Esophagus (tissue), 2 donors: Measurements from ENCODE around the gene ST6GALNAC2. TPM values are rescaled to one million over a fixed set of nuclear protein-coding genes. Genes with fewer than 3 reads are reported as not detected.

Experiments used
- H3K27ac ChIP-seq, 2 donors: one replicate each; pipeline ENCODE4 v1.5.1; 2013; ENCODE audit warnings: low read depth in 2 of 2, mild to moderate bottlenecking in 2 of 2, inconsistent platforms in 1 of 2, low read length in 1 of 2, moderate library complexity in 1 of 2
- H3K27me3 ChIP-seq, 2 donors: one replicate each; pipeline ENCODE4 v1.6.1; 2013; ENCODE audit warnings: low read length in 2 of 2, control low read depth in 1 of 2, mild to moderate bottlenecking in 1 of 2; ENCODE audit not compliant: insufficient read depth in 2 of 2, control insufficient read depth in 1 of 2
- H3K36me3 ChIP-seq, 2 donors: one replicate each; pipeline ENCODE4 v1.6.1; 2013; ENCODE audit warnings: low read length in 1 of 2; ENCODE audit not compliant: control insufficient read depth in 2 of 2, insufficient read depth in 2 of 2
- H3K4me1 ChIP-seq, 2 donors: one replicate each; pipeline ENCODE4 v1.6.1; 2013; ENCODE audit warnings: low read length in 1 of 2; ENCODE audit not compliant: control insufficient read depth in 2 of 2, insufficient read depth in 2 of 2
- H3K4me3 ChIP-seq, 2 donors: one replicate each; pipeline ENCODE4 v1.5.1; 2013; ENCODE audit warnings: low read length in 2 of 2, mild to moderate bottlenecking in 2 of 2, low read depth in 1 of 2, moderate library complexity in 1 of 2
- H3K9me3 ChIP-seq, 2 donors: one replicate each; pipeline ENCODE4 v1.6.1; 2013; ENCODE audit warnings: mild to moderate bottlenecking in 2 of 2, low read depth in 1 of 2, low read length in 1 of 2, moderate library complexity in 1 of 2; ENCODE audit not compliant: control insufficient read depth in 2 of 2, insufficient read depth in 1 of 2
- WGBS, 2 donors: extraction: QIAGEN DNeasy Blood & Tissue Kit; methylation state at CpG; one replicate each; pipeline ENCODE4 v1.1.7; 2013; 5-methylcytosine and 5-hydroxymethylcytosine counted together
- polyA plus RNA-seq, 2 donors: library from polyadenylated mRNA; stranded (reverse); fragments of 200-250 nt; gene quantifications; one replicate each; pipeline ENCODE4 v1.2.3, GENCODE V29; 2013
- donor health status: healthy with polysubstance abuse.
- donor health status: Bipolar disorder and iron deficiency.

Gene ST6GALNAC2
- polyA plus RNA-seq, 2 donors: 17.5 to 20.2 TPM

GRCh38 chr17:76544546-76545365 lies 40.9 kb downstream of the ST6GALNAC2 start:
- Histone ChIP-seq H3K4me1 (peaks cover 13 to 16% of the 10 kb centered on the region in 2 donors), H3K27me3 (no peaks in the 10 kb centered on the region), H3K36me3 (no peaks in the 10 kb centered on the region), H3K27ac (peak overlapping the region in 1 of 2 donors; percentile 51), H3K9me3 (no peaks in the 10 kb centered on the region), H3K4me3 (no peak overlapping the region)
- 62 to 73% methylated on average over 23 to 24 of the region's 24 CpGs for WGBS, 2 donors

GRCh38 chr17:76543826-76544545 lies 41.7 kb downstream of the ST6GALNAC2 start:
- 58 to 62% methylated on average over 22 of the region's 22 CpGs for WGBS, 2 donors
- Histone ChIP-seq H3K4me1 (peaks cover 14 to 16% of the 10 kb centered on the region in 2 donors), H3K27ac (peak overlapping the region in 1 of 2 donors; percentile 51), H3K36me3 (no peaks in the 10 kb centered on the region), H3K9me3 (no peaks in the 10 kb centered on the region), H3K4me3 (no peak overlapping the region), H3K27me3 (no peaks in the 10 kb centered on the region)

GRCh38 chr17:76543482-76543825 lies 42.2 kb downstream of the ST6GALNAC2 start:
- H3K9me3 ChIP-seq: no peaks in the 10 kb centered on the region
- H3K27ac ChIP-seq: no peak overlapping the region
- peaks cover 14 to 16% of the 10 kb centered on the region in 2 donors for H3K4me1 ChIP-seq
- H3K36me3 ChIP-seq: no peaks in the 10 kb centered on the region
- no peaks in the 10 kb centered on the region for H3K27me3 ChIP-seq
- 86 to 89% methylated on average over 6 of the region's 6 CpGs for WGBS, 2 donors
- no peak overlapping the region for H3K4me3 ChIP-seq

- Histone ChIP-seq H3K36me3 (no peaks in the 10 kb centered on the region), H3K27me3 (no peaks in the 10 kb centered on the region), H3K9me3 (no peaks in the 10 kb centered on the region), H3K4me1 (peaks cover 14 to 16% of the 10 kb centered on the region in 2 donors), H3K27ac (no peak overlapping the region), H3K4me3 (no peak overlapping the region)
- WGBS, 2 donors: 69 to 76% methylated on average over 8 of the region's 8 CpGs
Observed at GRCh38 chr17:76542984-76543383, 42.7 kb downstream of the ST6GALNAC2 start.

DNA sequence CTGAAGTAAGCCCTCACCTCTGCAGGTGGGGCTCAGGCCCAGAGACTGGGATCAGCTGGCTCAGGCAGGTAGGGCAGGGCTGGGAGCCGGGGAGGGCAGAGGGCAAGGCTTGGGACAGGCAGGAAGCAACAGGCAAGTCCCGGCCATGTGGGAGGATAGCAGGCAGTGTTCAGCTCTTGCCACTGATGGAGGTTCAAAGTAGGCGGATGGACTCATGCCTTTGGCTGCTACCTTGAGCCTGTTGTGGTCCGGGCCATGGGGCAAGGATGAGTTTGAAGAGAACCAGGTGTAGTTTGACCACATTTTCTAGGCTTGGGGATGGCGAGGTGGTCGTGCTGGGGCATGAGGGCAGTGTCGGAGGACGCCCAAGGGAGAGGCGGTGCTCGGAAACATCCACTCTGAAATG lies 43.1 kb downstream of the ST6GALNAC2 start:
- Histone ChIP-seq H3K4me1 (peaks cover 14 to 16% of the 10 kb centered on the region in 2 donors), H3K27ac (no peak overlapping the region), H3K36me3 (no peaks in the 10 kb centered on the region), H3K27me3 (no peaks in the 10 kb centered on the region), H3K9me3 (no peaks in the 10 kb centered on the region), H3K4me3 (no peak overlapping the region)
- 74 to 78% methylated on average over 10 of the region's 10 CpGs for WGBS, 2 donors

DNA sequence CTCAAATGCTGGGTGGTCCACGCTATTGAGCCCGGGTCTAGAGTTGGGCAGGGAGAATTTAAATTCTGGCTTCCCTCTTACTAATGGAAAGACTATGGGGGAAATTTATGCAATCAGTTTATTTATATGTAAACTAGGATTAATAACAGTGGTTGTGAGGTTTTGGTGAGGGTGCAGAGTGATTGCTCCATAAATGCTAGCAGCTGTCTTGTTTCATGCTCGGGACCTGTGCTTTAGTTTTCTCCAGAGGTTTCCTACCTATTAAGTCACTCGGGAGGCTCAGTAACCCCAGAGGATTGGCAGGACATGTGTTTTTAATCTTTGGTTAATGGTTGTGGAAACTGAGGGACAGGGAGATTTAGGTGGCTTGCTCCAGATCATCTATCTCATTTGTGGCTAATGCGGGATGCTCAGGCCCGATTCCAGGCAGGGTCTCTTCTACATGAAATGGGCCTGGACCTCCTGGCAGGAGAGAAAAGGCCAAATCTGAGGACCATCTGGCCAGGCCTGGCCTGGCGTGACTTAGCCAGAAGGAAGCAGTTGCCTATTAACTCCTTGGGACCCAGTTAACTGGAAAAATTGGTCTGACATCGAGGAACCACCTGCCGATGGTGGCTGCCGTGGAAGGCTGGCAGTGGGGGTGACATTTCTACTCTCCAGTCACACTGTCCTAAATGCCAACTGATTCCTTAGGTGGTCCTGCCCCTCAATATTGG lies 43.8 kb downstream of the ST6GALNAC2 start:
- Histone ChIP-seq H3K9me3 (no peaks in the 10 kb centered on the region), H3K36me3 (no peaks in the 10 kb centered on the region), H3K27ac (peak overlapping the region in 1 of 2 donors; percentile 45), H3K4me1 (peaks cover 13 to 14% of the 10 kb centered on the region in 2 donors), H3K27me3 (no peaks in the 10 kb centered on the region), H3K4me3 (no peak overlapping the region)
- 84 to 87% methylated on average over 10 of the region's 10 CpGs for WGBS, 2 donors

GRCh38 chr17:76540381-76541300 lies 45.0 kb downstream of the ST6GALNAC2 start:
- Histone ChIP-seq H3K4me3 (peak overlapping the region in 1 of 2 donors; percentile 18), H3K4me1 (peaks cover 4 to 14% of the 10 kb centered on the region in 2 donors), H3K27me3 (no peaks in the 10 kb centered on the region), H3K36me3 (peaks cover 0 to 2% of the 10 kb centered on the region in 2 donors), H3K27ac (peak overlapping the region; percentile 29 to 50), H3K9me3 (no peaks in the 10 kb centered on the region)
- 11 to 15% methylated on average over 25 to 27 of the region's 27 CpGs for WGBS, 2 donors

DNA sequence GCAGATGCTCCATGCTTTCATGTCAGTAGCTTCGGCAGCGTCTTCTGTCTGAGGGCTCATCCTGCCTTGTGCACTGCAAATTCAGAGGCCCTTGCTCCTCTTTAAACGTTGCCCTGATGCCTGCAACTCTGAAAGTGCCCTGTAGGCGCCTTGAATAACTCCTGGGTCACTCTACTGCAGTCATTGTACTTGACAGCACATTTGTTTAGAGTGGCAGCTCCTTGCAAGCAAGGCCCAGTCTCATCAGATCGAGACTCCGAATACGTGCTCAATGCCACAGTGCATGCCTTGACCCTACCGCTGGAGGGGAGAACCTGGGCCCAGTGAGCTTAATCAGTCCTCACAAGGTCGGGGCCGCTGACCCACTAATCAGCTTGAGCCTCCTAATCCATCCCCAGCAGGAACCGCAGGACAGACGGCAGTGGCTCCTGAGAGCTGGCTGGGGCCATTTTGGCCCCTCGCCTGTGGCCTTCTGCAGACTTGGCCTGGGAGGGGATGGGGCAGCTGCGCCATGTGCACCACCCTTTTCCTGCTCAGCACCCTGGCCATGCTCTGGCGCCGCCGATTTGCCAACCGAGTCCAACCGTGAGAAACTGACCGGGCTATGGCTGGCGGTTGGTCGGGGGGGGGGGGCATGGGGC lies 45.9 kb downstream of the ST6GALNAC2 start, which contains the start of gene PRCD:
TSS of gene PRCD (plus strand) at position 414 of the 641 bp plus-strand sequence. CDS start at position 512, 98 bp downstream.
- H3K27ac ChIP-seq: peak within 1 kb of the TSS; percentile 29 to 50
- 75 to 81% methylated on average over 21 to 22 of the region's 22 CpGs for WGBS, 2 donors

More for the DNA sequence above, 45.9 kb downstream of the ST6GALNAC2 start, which contains the start of gene PRCD:
- H3K27me3 ChIP-seq: no peaks in the 10 kb centered on the region
- H3K9me3 ChIP-seq: no peaks in the 10 kb centered on the region
- H3K4me1 ChIP-seq: peaks cover 4 to 15% of the 10 kb centered on the region in 2 donors
- H3K4me3 ChIP-seq: peak within 1 kb of the TSS in 1 of 2 donors; percentile 18
- H3K36me3 ChIP-seq: peaks cover 0 to 2% of the 10 kb centered on the region in 2 donors
